AG10803 (cell line): ENCODE measurements around the gene TMOD3.
"Not testable (repeated sequence)": the region's sequence is repeated elsewhere in the genome, so short reads cannot be mapped to it uniquely, and the experiment has no call there.

ENCODE experiments used
- DNase-seq: peaks from one replicate; pipeline ENCODE4 v3.0.0; 2010; ENCODE audit warnings: low read depth
- H3K4me3 ChIP-seq: 2 replicates; pipeline ENCODE4 v1.5.1; 2011; ENCODE audit warnings: mild to moderate bottlenecking, low read length, control low read depth
- TF ChIP-seq, protein P1 (sequence below): conservative IDR thresholded peaks from 2 replicates; pipeline ENCODE4 v1.5.1; 2011; ENCODE audit warnings: mild to moderate bottlenecking, low read length, control low read depth, inconsistent platforms

The TMOD3 gene

DNA sequence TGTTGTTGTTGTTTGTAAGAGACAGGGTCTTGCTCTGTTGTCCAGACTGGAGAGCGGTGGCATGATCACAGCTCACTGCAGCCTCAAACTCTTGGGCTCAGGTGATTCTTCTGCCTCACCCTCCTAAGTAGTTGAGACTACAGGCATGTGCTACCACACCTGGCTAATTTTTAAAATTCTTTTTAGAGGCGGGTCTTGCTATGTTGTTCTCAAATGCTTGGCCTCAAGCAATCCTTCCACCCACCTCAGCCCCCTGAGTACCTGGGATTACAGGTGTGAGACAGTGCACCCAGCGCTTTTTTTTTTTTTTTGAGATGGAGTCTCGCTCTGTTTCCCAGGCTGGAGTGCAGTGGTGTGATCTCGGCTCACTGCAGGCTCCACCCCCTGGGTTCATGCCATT lies 46.7 kb downstream of the TMOD3 start:
- DNase-seq, result no peak
- TF ChIP-seq, protein P1, sequence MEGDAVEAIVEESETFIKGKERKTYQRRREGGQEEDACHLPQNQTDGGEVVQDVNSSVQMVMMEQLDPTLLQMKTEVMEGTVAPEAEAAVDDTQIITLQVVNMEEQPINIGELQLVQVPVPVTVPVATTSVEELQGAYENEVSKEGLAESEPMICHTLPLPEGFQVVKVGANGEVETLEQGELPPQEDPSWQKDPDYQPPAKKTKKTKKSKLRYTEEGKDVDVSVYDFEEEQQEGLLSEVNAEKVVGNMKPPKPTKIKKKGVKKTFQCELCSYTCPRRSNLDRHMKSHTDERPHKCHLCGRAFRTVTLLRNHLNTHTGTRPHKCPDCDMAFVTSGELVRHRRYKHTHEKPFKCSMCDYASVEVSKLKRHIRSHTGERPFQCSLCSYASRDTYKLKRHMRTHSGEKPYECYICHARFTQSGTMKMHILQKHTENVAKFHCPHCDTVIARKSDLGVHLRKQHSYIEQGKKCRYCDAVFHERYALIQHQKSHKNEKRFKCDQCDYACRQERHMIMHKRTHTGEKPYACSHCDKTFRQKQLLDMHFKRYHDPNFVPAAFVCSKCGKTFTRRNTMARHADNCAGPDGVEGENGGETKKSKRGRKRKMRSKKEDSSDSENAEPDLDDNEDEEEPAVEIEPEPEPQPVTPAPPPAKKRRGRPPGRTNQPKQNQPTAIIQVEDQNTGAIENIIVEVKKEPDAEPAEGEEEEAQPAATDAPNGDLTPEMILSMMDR, result no peak
- H3K4me3 ChIP-seq, result no peak overlapping the region

DNA sequence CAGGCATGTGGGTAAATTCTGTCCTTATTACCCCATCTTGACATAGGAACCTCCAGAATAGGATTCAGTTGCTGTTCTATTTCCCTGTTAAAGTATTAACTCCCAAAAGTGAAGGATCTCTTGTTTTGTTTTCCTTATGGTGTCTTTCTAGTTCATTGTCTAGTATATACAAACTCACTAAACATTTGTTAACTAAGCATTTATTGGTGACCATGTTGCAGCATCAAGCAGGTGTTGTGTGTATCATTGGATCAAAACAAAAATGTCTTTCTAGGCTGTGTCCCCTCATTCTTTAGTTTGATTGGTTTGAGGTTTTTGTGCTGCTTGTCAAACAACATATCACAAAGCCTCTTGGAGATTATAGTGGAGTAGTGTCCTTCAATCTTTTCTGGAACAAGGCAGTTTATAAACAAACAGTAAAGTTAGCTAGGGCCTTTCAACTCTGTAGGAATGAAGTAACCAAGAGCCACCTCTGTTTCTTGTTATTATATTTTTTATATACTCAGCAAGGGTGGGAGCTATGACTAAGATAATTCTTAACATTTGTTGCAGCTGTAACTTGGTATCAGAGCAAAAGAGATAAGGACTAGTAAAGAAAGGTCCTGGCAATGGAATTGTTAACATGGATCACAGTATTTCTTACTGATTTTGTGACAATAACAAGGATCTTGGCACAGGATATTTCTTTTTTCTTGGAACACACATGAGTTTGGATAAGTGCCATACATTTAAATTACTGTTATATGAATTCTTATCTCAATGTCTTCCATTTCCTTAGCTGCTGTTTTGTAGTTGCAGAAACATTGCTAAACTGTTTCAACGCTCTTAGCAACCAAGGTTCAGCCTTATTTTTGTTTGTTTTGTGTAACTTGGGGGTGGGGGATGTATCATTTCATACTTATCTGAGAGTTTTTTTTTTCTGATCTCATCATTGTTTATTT lies 49.3 kb downstream of the TMOD3 start:
- DNase-seq, result peak; percentile 61

DNA sequence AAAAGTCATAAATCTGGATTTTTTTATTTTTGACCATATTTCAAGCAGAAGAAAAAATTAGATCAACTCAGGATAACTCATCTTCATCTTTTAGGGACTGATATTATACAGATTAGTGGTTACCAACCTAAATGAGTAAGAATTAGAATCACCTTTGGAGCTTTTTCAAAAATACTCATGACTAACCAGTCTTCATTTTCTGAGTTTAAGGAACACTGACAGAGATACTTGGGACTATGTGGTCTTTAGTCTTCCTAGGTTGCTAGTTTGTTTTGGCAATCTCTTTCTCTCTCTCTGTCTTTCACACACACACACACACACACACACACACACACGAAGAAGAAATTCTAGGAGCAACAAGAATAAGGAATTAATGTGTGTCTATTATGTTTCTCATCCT lies 50.1 kb downstream of the TMOD3 start:
- H3K4me3 ChIP-seq, result no peak overlapping the region
- TF ChIP-seq, protein P1, result no peak
- DNase-seq, result peak; percentile 62

More for the DNA sequence above, 49.3 kb downstream of the TMOD3 start:
- H3K4me3 ChIP-seq, result no peak overlapping the region
- TF ChIP-seq, protein P1, result no peak

DNA sequence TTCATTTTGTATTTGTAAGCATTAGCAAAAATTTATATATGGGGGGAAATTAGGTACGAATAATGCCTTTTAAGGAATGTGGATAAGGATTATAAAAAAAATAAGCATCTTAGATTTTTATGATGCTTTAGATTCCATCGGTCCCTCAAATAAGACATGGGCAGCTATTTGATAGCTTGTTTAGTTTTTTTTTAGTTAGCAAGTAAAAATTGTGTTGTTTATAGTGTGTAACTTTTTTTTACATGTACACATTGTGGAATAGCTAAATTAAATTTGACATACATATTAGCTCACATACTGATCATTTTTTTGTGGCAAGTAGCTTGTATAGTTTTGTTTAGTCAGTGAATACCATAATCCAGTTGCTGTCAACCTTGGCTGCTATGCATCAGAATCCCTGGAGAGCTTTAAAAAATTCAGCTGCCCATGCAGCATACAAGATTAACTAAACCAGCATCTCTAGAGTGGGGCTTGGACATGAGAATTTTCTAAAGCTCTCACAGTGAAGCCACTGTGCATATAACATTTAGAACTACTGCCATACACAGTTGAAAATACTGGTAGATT lies 53.9 kb downstream of the TMOD3 start:
- DNase-seq, result peak; percentile 86
- TF ChIP-seq, protein P1, result no peak
- H3K4me3 ChIP-seq, result no peak overlapping the region

DNA sequence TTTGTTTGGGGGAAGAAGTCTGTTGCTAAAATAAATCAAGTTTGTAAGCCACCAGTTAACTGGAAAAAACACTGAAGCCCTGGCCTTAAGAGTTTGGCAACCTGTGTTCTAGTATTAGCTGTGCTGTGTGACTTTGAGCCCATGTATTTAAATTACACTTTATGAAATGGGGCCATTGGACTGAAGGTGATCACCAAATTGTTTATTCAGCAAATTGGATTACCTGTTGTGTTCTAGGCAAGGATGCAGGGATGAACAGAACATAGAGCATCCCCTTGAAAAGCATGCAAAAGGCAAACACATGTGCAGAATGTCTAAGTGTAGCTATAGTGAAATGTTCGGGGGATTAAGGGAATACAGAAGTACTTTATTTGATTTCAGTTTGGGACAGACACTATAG lies 54.6 kb downstream of the TMOD3 start:
- no peak for DNase-seq
- TF ChIP-seq, protein P1, result no peak
- H3K4me3 ChIP-seq, result no peak overlapping the region

DNA sequence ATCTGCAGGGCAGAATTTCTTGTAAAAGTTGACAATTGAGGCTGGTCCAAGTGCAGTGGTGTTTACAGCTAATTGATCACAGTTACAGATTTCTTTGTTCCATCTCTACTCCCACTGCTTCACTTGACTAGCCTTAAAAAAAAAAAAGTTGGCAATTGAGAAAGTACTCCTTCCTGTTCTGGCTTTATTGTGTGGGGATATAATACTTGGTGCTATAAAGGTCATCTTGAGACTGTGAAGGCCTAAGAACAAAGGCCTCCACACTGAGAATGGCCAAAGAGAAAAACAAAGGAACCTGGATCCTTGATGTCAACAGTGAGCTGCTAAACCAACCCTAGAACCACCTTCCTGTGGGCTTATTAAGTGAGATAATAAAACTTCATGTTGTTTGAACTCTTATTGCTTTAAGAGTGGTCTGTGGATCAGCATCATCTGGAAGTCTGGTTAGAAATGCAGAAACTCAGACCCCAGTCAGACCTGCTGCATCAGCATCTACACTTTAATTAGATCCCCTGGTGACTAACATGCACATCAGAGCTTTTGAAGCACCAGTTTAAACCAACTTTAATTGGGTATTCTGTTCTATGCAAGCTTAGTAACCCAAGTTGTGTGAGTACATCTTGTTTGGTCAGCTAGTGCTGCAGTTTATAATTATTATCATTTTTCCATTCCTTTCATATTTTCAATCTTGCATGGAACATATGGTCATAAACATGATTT lies 55.2 kb downstream of the TMOD3 start:
- TF ChIP-seq, protein P1, result no peak
- no peak overlapping the region for H3K4me3 ChIP-seq
- DNase-seq, result peak; percentile 15

DNA sequence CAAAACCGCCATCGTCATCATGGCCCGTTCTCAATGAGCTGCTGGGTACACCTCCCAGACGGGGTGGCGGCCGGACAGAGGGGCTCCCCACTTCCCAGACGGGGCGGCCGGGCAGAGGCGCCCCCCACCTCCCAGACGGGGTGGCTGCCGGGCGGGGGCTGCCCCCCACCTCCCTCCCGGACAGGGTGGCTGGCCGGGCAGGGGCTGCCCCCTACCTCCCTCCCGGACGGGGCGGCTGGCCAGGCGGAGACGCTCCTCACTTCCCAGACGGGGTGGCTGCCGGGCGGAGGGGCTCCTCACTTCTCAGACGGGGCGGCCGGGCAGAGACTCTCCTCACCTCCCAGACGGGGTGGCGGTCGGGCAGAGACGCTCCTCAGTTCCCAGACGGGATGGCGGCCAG lies 56.3 kb downstream of the TMOD3 start:
- not testable (repeated sequence) for DNase-seq, H3K4me3 ChIP-seq
